Stimulated activated CD8-positive, alpha-beta memory T cell treated with anti-CD3 and anti-CD28 coated beads, Interleukin-12 subunit alpha, Interleukin-12 subunit beta, amount 100 ng/mL, for 24 hours (primary cell): ENCODE results near the gene TOMM70.
"Not testable (repeated sequence)": the region's sequence is repeated elsewhere in the genome, so short reads cannot be mapped to it uniquely, and the experiment has no call there.

Experiments used
- DNase-seq: peaks from one replicate; pipeline ENCODE4 v3.0.0-alpha.2; 2020; ENCODE audit errors: extremely low read depth

TOMM70 gene

DNA sequence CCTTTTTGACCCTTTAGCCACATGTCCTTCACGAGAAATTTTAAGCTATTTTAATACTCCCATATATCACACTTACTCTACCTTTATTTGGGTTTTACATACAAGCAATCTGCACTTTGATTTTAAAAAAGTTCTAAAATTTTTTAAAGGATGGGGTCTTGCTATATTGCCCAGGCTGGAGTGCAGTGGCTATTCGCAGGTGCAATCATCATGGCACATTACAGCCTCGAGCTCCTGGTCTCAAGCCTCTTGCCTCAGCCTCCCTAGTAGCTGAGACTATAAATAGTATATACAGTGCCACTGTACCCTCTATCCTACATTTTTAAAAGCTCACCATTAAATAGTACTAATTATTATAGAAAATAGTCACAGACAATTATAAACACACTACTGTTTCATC, 36.5 kb downstream of the TOMM70 start:
- no peak for DNase-seq

DNA sequence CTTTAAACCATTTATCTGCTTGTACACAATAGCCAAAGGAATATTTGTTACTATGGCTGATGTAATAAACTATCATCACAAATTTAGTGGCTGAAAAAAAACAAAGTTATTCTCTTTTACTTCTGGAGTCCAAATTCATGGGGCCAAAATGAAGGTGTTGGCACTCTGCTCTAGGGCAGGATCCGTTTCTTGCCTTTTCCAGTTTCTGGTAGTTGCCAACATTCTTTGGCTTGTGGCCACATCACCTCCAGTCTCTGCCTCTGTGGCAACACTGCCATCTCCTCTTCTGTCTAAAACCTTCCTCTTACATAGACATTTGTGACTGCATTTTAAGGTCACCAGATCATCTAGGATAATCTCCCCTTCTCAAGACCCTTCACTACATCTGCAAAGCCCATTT, 39.0 kb downstream of the TOMM70 start:
- DNase-seq = no peak

DNA sequence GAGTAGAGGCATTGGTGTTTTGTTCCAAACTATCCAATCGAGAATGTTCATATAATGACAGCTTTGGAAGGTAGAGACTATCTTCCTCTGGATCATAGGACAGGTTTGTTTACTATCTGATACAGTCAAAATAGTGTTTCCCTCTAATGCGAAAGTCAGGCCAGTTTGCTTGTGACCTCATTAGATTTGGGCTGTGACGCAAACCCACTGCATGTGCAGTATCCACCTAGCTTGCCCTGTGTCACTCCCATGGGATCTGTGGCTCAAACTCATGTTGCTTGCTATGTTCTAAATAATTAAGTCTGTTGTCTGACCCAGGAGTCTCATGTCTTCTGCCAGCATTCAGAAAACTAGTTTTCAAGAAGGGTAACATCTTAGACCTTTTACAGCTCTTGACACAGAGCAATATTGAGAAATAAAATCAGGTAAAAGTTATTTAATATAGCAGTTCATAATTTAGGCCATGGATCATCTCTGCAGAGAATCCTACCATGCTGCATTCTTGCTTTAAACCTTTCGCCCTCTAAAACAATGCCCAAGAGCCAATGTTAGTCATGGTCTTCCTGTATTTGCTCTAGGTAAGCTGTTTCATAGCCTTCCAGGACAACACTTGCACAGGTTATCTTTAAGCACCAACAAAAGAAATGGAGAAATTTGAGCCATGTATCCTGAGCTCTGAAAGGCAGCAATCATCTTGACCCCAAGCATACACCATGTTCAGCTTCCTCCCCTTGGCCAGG, 40.0 kb downstream of the TOMM70 start:
- no peak for DNase-seq

DNA sequence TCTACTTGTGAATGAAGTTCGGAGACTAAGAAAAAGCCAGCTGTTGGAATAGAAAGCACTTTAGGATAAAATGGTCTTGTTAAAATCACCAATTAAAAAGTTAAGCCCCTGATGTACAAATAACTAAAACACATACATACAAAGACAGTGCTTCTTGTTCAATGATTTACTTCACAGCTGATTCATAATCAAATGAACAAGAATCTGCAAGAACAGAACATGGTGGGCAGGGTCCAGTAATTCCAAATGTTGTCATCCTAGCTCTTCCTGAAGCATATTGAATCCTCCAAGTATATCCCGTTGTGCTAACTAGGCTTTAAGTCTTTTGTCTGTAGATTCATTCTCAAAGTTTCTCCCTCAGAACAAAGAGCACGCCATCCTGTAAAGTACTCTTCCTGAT, 41.9 kb downstream of the TOMM70 start:
- DNase-seq = no peak

DNA sequence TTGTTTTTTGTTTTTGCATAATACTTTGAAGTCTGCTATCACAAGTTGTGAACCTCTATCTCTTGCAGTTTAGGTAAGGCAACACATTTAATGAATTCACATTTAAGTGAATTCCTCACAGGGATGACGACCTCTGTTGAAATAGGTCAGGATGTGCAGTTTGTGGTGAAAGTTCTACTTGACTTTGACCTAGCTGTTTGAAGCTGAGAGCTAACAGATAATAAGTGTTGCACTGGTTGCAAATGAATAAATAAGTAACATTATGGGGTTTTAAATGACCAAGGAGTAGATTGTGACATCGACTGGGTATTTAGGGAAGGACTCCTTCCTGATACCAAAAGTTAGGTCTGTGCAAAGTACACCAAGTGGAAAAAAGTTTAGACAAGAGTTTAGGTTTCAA, 42.5 kb downstream of the TOMM70 start:
- no peak for DNase-seq

DNA sequence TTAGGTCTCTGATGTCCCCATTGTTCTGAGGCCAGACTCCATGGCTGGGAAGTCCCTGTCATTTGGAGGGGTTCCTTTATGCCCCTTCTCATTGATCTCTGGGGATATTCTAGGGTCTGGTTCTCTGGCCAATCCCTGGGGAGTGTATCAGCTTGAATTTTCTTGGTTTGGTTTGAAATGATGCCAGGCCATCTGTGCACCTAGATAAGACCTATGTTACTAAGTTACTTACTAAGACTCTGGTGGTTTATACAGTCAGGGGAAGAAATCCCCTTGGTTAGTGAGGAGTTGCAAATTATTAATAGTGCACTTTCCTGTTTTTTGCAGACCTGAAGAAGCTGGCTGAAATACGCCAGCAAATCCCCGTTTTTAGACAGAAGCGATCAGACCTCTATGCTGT, 46.0 kb downstream of the TOMM70 start:
- no peak for DNase-seq

DNA sequence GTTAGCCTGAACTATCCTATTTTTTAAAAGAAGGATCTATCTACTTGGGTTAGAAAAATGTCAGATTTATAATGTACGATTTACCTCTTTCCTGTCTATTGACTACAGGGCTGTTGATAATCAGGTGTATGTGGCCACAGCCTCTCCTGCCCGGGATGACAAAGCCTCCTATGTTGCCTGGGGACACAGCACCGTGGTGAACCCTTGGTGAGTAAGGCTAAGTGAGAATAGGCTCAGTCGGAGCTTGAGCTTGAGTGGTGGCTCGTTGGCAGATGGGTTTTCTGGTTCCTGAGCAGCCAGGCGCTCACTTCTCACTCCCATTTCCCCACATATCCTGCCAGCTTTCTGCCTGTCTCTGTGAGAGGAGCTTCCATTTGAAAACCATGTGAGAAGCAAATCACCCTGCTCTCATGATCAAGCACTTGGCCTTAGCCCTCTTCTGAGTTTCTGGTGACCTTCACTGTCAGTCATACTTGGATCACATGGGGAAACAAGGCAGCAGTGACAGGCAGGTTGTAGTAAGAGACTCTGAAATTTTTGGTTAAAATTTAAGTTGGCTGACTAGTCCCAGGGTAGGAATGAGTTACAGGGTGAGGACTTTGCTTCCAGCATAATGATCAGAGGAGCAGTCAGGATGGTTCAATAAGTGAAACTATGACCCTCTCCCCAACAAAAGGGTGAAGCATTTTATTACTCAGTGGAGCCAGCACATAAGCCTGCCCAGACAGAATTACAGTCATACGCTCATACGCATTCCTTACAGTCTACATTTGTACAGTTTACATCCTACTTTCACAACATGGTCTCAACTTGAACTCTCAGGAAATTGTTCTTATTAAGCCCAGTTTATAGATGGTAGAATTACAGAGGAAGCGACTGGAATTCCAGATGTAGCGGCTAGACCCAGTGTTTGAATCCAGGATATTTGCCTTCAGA, 48.3 kb downstream of the TOMM70 start:
- DNase-seq = no peak

DNA sequence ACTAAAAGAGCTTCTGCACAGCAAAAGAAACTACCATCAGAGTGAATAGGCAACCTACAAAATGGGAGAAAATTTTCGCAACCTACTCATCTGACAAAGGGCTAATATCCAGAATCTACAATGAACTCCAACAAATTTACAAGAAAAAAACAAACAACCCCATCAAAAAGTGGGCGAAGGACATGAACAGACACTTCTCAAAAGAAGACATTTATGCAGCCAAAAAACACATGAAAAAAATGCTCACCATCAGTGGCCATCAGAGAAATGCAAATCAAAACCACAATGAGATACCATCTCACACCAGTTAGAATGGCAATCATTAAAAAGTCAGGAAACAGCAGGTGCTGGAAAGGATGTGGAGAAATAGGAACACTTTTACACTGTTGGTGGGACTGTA, 49.1 kb downstream of the TOMM70 start:
- not testable (repeated sequence) for DNase-seq

DNA sequence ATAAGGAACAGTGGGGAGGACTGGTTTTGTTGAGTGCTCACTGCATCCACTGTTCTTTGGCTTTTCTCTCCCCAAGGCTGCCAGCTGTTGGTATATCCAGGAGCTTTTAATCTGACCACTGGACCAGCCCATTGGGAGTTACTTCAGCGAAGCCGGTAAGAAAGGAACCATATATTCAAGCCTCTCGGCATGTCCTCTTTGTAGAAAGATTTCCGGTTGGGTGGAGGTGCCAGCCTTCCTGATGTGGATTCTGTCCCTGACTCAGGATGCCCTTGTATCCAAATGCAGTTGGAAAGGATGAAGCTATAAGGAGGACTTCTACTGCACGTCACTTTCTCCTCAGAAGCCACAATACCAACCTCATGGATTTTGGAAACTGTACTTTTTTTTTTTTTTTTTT, 52.2 kb downstream of the TOMM70 start:
- DNase-seq = no peak

DNA sequence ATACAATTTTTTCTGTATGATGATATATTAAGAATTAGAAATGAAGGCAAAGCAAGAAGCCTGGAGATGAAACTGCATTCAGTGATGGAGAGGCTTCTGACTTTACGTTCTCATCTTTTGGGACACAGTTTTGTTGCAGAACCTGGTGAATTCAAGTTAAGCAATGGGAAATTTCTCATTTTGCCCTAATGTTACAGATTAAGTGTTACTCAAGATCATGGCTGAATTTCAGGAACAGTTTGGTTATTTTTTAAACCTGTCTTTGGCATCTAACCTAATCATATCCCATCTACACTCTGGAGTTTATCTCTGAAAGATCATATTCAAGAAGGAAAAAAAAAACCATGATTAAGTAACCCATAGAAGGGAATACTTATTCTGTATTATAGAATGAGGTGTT, 60.4 kb downstream of the TOMM70 start:
- DNase-seq = no peak

DNA sequence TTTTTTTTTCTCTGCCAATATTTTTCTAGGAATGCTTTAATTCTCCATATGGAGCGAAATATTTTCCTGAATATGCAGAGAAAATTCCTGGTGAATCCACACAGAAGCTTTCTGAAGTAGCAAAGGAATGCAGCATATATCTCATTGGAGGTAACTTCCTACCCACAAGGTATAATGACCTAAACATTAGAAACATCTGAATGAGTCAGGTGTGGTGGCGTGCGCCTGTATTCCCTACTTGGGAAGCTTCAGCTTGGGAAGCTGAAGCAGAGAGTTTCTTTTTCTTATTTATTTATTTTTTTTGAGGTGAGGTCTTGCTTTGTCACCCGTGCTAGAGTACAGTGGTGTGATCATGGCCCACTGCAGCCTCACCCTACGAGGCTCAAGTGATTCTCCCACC, 61.1 kb downstream of the TOMM70 start:
- DNase-seq = no peak

DNA sequence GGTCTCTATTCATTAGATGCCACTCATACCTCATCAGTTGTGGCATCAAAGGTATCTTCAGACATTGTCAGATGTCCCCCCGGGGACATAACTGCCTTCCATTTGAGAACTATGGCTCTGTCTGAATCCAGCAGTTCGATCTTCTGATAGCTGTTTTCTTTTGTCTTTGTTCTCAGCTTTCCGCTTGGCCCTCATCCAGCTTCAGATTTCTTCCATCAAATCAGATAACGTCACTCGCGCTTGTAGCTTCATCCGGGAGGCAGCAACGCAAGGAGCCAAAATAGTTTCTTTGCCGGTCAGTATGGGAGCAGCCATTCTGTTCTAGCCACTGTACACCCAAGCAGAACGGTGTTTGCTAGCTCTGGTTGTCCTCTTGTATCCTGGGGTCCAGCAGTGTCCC, 62.0 kb downstream of the TOMM70 start:
- DNase-seq = no peak

DNA sequence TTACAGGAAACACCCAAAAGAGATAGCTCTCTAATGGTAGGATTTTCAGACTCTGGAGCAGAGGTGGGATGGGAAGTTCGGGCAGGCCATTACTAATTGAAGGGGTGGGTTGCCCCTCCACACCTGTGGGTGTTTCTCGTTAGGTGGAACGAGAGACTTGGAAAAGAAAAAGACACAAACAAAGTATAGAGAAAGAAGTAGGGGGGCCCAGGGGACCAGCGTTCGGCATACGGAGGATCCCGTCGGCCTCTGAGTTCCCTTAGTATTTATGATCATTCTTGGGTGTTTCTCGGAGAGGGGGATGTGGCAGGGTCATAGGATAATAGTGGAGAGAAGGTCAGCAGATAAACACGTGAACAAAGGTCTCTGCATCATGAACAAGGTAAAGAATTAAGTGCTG, 64.7 kb downstream of the TOMM70 start:
- not testable (repeated sequence) for DNase-seq

DNA sequence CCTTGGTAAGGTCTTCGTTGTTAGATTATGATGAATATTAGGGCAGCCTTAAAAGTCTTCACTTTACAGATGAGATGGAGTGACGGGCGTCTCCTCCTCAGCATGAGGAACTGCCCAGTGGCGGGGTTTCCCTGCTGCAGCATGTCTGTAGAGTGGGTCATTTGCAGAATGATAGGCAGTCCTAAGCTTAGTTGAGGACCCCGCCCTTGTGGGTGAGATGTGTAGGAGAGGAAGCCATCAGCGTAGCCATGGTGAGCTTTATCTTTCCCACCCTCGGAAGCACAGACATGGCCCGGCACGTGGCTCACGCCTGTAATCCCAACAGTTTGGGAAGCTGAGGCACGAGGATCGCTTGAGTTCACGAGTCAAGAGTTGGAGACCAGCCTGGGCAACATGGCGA, 65.5 kb downstream of the TOMM70 start:
- DNase-seq = no peak

DNA sequence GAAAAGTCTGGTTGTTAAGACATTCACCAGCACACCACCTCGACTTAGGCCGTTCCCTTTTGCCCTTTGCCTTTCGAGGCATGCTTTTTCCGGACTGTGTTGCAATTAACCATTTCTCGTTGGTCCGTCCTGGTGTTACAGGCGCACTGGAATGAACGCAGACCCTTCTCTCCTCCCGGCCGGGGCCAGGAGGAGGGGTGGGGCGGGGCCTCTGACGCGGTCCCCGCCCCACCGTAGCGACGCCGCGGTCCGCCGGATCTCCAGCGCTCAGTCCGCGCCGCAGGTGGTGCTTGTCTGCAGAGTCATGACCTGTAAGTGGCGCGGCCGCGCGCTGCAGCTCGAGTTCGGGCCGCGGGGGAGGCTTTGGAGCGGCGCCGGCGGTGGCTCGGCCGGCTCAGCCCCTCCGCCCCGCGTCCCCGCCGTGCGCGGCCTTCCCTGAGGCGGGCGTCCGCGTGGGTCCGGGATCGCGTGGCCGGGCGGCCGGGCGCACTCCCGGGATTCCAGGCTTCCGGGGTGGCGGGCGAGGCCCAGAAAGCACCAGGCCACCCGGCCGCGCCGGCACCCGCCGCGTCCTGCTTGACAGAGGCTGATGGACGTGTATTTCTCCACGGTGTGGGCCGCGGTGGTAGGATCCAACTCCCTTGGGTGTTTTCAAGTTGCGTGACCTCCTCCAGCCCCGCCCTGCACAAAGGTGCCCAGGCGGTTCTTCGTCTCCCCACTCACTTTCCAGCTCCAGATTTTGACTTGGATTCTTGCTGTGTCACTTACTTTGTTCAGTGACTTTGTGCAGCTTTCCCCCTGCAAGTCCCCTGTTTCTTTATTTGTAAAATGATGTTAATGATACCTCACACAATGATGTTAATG, 66.2 kb downstream of the TOMM70 start, which contains the start of gene NIT2:
TSS of gene NIT2 (plus strand) at position 270 of the 864 bp plus-strand sequence. CDS start at position 305, 35 bp downstream.
- DNase-seq = peak; percentile 49

DNA sequence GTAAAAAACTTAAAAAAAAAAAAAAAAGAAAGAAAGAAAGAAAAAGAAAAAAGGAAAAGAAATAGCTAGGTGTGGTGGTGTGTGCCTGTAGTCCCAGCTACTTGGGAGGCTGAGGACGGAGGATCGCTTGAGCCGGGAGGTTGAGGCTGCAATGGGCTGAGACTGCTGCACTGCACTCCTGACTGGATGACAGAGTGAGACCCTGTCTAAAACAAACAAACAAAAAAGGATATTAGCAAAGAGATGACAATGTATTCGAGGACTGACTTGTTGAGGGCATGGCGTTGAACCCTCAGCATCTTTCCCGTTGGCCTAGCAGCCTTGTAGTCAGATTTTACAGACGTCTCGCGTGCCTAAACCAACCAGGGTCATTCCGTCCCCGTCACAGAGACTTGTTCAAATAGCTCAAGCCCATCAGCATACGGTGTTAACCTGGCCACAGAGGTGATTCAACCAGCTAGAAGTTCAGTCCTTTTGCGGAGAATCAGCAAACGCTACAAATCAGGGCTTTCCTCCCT, 66.9 kb downstream of the TOMM70 start:
- DNase-seq = no peak

DNA sequence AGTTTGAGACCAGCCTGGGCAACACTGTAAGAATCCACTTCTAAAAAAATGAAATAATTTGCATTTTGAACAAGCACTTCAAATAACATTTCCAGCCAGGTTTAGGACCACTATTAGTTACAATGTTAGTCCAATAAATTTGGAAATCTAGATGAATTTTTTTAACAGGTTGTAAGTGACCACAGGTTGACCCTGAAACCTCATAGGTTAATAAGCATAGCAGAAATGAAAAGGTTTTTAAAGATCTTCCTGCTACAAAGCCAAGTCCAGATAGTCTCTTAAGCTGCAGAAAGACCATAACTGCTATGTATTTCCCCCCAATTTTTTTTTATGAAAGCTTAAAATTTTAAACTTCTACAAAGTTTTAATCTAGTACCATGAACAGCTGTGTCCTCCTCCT, 67.8 kb downstream of the TOMM70 start:
- DNase-seq = no peak

DNA sequence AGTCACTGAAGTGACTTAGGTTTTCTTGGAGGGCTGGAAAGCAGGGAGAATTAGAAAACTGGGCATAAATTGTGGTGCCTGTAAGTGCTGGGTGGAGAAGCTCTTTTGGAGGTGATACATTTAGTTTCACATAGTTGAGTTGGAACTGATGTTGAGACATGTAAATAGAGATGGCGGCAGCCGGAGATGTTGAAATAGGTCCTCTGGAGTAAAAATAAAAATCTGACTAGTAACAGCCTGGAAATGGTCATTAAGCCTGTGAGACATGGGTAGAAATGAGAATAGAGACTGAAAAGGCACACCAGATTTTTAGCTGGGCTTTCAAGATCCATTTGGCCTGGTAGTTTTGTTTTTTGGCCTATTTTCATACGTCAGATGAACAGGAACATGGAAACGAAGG, 69.2 kb downstream of the TOMM70 start:
- DNase-seq = no peak

DNA sequence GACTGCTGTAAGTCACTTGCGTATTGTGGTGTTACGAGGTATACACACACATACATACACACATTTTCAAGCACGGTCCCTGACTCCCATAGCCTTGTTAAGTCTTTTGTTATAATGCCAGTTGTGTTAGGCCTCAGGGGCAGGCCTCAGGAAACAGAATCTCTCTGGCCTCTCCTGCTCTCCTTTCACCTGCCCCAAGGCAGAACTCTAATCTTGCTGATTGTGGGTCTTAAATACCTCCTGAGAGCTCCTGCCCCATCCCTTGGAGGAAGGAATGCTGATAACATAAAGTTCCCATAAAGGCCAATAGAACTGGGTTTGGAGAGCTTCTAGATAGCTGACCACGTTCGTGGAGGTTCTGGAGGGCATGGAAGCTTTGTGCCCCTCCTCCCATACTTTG, 70.2 kb downstream of the TOMM70 start:
- no peak for DNase-seq

DNA sequence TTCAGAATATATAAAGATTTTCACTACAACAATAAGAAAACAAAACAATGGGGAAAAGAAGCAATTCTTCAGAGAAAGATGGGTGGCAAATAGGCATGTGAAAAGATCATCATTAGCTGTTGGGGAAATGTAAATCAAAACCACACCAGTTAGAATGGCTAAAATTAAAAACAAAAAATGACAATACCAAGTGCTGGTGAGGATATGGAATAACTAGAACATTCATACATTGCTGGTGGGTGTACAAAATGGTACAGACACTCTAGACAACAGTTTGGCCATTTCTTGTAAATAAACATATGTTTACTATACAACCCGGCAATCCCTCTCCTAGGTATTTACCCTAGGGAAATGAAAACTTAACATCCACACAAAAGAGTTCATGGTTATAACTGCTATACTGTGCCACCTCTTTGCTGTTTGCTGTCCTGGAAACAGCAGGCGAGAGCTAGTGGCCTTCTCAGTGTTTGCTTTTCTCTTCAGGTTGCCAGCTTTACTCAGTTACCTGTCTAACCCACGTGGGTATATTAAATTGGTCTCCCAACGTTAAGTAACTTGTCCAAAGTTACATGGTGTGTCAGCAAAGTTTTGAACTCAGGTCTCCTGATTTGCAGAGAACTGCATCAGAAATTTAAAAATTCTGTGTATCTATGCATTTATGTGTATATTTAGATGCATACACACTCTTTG, 70.9 kb downstream of the TOMM70 start:
- DNase-seq = no peak

DNA sequence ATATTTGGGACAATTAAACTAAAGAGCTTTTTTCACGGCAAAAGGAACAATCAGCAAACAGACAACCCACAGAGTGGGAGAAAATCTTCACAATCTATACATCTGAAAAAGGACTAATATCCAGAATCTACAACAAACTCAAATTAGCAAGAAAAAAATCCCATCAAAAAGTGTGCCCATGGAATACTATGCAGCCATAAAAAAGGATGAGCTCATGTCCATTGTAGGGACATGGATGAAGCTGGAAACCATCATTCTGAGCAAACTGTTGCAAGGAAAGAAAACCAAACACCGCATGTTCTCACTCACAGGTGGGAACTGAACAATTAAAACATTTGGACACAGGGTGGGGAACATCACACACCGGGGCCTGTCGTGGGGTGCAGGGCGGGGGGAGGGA, 73.5 kb downstream of the TOMM70 start:
- not testable (repeated sequence) for DNase-seq
